Naive thymus-derived CD8-positive, alpha-beta T cell (primary cell): Measurements from ENCODE around the gene FAM181B. TPM values are rescaled to one million over a fixed set of nuclear protein-coding genes. Genes with fewer than 3 reads are reported as not detected.
A peak's percentile ranks its signal among the peaks of the same experiment; 100 is the strongest.

Source experiments
- ATAC-seq, 2 donors: fragments of 150-1000 bp; cut with Tn5 transposase in 1 of 2; sonication (Bioruptor Pico), chemical (Tn5 transposase) in 1 of 2; 1 replicate in 1 of 2; 2 replicates in 1 of 2; pipeline ENCODE4 v1.10.0; 2021; ENCODE audit warnings: mild to moderate bottlenecking in 2 of 2, moderate library complexity in 2 of 2
- POLR2A ChIA-PET: fragments of 350-600 bp; sonication (Branson Sonifier 250); formaldehyde crosslinking; loops from one replicate; lab custom pipeline; 2021; ENCODE audit warnings: antibody characterized with exemption; lab: Charles Lee
- DNase-seq, 10 donors: peaks; one replicate each; pipeline versions ENCODE4 v3.0.0 to v3.0.0-alpha.2; 2020 to 2022
- H3K27ac Mint-ChIP-seq, 10 donors: one replicate each; pipeline ENCODE4 v1.8.0; 2020 to 2022; ENCODE audit warnings: mild to moderate bottlenecking in 10 of 10, mixed read lengths in 10 of 10, moderate library complexity in 4 of 10, inconsistent platforms in 1 of 10
- H3K27me3 Mint-ChIP-seq, 5 donors: one replicate each; pipeline ENCODE4 v1.8.0; 2021 to 2022; ENCODE audit warnings: mixed read lengths in 5 of 5
- H3K36me3 Mint-ChIP-seq, 3 donors: one replicate each; pipeline ENCODE4 v1.8.0; 2020 to 2022; ENCODE audit warnings: mixed read lengths in 3 of 3, mild to moderate bottlenecking in 2 of 3, inconsistent platforms in 1 of 3
- H3K4me1 Mint-ChIP-seq, 4 donors: one replicate each; pipeline ENCODE4 v1.8.0; 2021 to 2022; ENCODE audit warnings: mixed read lengths in 4 of 4
- H3K4me3 Mint-ChIP-seq, 10 donors: one replicate each; pipeline ENCODE4 v1.8.0; 2020 to 2022; ENCODE audit warnings: mild to moderate bottlenecking in 10 of 10, mixed read lengths in 10 of 10, moderate library complexity in 6 of 10, inconsistent platforms in 1 of 10
- H3K9me3 Mint-ChIP-seq, 9 donors: one replicate each; pipeline ENCODE4 v1.8.0; 2020 to 2022; ENCODE audit warnings: mixed read lengths in 9 of 9, mild to moderate bottlenecking in 3 of 9, inconsistent platforms in 1 of 9, moderate library complexity in 1 of 9
- polyA plus RNA-seq, 3 donors: library from polyadenylated mRNA; unstranded; fragments of 300-500 nt; fragmentation: Illumina TruSeq; gene quantifications; one replicate each; pipeline ENCODE4 v1.2.3, GENCODE V29; 2021
- total RNA-seq, 8 experiments: library from RNA in 2 of 8; stranded (reverse) in 2 of 8; gene quantifications; one replicate each; pipeline ENCODE4 v1.2.3 and lab custom pipeline; 2021 to 2026

FAM181B gene
- total and polyA plus RNA-seq, 5 experiments from 2014 or later: not detected

DNA sequence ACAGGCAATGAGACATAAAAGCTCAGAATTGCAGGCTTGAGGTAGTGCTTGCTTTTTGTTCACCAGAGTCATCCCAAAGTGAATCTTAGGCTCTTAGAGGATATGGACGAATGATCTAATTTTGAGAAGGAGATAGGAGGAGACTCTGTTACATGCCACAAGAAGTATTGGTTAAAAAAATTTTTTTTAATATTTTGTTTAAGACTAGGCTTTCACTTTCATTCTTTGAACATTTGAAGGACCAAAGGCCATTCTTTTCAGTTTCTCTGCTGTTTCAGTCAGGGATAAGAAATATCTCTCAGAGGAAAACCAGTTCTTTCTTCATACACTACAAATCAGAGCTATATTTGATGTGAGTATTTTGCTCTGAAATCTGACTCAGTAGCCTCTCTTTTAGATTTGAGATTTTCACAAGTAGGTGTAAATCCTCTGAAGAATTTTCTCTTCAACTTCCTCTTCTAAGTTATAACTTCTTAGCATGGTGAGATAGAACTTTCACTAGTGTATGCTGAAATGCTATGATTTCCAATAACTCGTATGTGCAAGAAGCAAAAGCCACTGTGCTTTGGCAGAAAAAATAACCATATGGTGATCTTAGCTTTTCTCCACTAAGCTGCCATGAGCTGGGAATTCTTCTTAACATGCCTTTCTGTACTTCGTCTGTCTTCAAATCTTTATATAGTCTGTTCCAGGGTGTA, 24.1 kb upstream of the FAM181B start:
- POLR2A ChIA-PET: no interaction called here
- Mint-ChIP-seq H3K9me3 (peaks cover 0 to 2% (median 0%) of the 10 kb centered on the region in 9 donors), H3K4me1 (peaks cover 13 to 22% (median 20%) of the 10 kb centered on the region in 4 donors), H3K36me3 (no peaks in the 10 kb centered on the region), H3K27ac (peak overlapping the region in 6 of 10 donors; percentile 65 to 92 (median 82)), H3K27me3 (peaks cover 0 to 1% (median 0%) of the 10 kb centered on the region in 5 donors), H3K4me3 (peak overlapping the region in 8 of 10 donors; percentile 62 to 86 (median 76))
- DNase-seq: no peak
- ATAC-seq: no peak

DNA sequence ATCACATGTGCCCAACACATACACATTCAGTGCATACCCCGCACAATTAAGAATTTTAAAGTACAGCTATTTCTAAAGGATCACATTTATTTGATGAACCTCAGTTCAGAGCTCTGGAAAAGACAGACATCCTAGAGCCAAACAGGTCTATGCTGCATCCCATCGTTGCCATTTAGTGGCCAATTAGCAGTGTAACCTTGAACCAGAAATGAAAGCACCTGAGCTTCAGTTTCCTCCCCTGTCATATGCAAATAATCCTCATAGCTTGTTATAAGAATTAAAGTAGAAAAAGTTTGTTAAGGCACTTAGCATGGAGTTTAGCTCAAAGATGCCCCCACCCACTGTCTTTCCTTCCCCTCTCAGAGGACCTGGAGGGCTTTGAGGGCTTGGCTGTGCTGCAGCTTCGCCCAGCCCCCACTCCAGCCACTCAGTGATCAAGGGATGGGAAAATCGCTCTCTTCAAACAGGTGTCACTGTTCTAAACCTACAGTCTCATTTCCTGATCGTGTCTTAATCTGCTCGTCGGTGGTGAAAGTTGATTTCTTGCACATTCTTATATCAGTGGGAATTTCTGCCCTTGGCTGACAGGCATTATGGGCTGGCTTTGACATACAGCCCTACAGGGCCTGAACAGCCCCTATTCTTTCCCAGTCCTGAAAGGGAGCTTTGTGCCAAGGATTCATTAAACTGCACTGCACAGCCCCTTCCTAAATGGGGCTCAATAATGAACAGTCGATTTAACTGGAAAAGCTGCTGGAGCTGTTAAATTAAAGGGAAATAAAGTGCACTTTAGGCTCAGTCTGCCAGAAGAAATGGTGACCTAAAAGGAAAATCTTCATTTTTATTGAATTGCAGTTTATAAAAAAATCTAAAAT, 23.3 kb upstream of the FAM181B start:
- ATAC-seq (peak; percentile 39 to 63), DNase-seq (peak in 2 of 10 donors; percentile 18 to 20)
- Mint-ChIP-seq H3K9me3 (peaks cover 0 to 2% (median 0%) of the 10 kb centered on the region in 9 donors), H3K4me1 (peaks cover 16 to 23% (median 21%) of the 10 kb centered on the region in 4 donors), H3K4me3 (peak overlapping the region; percentile 15 to 86 (median 74)), H3K27me3 (peaks cover 0 to 1% (median 0%) of the 10 kb centered on the region in 5 donors), H3K27ac (peak overlapping the region in 8 of 10 donors; percentile 65 to 92 (median 80)), H3K36me3 (no peaks in the 10 kb centered on the region)
- POLR2A ChIA-PET: no interaction called here

DNA sequence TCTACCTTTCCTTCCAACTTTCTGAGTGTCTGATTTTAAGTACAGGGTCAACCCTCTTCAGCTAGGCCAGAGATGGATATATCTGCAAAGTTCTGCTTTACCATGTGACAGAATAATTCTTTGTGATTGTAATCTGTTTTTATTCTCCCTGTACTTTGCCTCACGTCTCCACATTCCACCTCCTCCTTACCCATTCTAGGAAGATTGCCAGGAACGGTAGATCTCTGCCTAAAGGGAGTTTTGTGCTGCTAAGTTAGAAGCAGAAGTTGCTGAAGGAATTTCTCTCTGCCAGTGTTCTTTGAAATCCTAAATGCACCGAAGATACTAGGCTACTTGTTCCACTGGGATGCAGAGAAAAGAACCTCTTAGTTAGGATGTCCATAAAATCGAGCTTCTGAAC, 20.7 kb upstream of the FAM181B start:
- Mint-ChIP-seq H3K9me3 (no peaks in the 10 kb centered on the region), H3K36me3 (no peaks in the 10 kb centered on the region), H3K4me3 (no peak overlapping the region), H3K27ac (no peak overlapping the region), H3K4me1 (peaks cover 32 to 44% (median 40%) of the 10 kb centered on the region in 4 donors), H3K27me3 (peaks cover 0 to 1% (median 0%) of the 10 kb centered on the region in 5 donors)
- ATAC-seq: no peak
- DNase-seq: no peak
- POLR2A ChIA-PET: no interaction called here

DNA sequence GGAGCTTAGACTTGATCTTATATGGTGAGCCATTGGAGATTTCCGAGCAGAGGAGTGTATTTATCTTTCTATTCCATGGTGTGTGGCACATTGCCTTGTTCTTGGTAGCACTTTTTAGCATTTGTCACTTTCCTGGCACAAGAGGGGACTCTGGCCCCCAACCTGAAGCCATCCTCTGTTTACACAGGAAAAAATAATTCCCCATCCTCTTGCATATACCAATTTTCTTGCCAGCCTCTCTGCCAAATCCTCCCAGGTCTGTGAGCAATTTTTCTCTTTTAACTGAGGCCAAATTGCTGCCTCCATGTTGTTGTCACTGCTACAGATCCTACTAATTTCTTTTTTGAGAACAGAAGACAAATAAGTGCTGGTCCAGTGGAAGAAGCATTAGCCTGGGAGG, 20.3 kb upstream of the FAM181B start:
- POLR2A ChIA-PET: no interaction called here

DNA sequence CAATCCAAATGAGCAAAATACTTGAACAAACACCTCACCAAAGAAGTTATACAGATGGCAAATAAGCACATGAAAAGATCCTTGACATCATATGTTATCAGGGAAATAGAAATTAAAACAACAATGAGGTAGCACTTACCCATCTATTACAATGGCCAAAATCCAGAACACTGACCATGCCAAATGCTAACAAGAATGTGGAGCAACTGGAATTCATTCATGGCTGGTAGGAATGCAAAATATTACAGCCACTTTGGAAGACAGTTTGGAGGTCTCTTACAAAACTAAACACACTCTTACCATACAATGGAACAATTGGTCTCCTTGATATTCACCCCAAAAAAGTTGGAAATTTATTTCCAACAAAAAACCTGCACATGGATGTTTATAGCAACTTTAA, 19.1 kb upstream of the FAM181B start:
- POLR2A ChIA-PET: no interaction called here
- ATAC-seq: no peak
- Mint-ChIP-seq H3K4me3 (no peak overlapping the region), H3K27me3 (peaks cover 0 to 1% (median 0%) of the 10 kb centered on the region in 5 donors), H3K4me1 (peaks cover 31 to 40% (median 36%) of the 10 kb centered on the region in 4 donors), H3K27ac (no peak overlapping the region), H3K36me3 (no peaks in the 10 kb centered on the region), H3K9me3 (no peaks in the 10 kb centered on the region)
- no peak for DNase-seq

More for the DNA sequence above, 20.3 kb upstream of the FAM181B start:
- Mint-ChIP-seq H3K27ac (peak overlapping the region in 1 of 10 donors; percentile 7), H3K27me3 (peaks cover 0 to 1% (median 0%) of the 10 kb centered on the region in 5 donors), H3K4me3 (no peak overlapping the region), H3K36me3 (no peaks in the 10 kb centered on the region), H3K9me3 (no peaks in the 10 kb centered on the region), H3K4me1 (peaks cover 30 to 44% (median 40%) of the 10 kb centered on the region in 4 donors)
- DNase-seq: no peak
- ATAC-seq: no peak

DNA sequence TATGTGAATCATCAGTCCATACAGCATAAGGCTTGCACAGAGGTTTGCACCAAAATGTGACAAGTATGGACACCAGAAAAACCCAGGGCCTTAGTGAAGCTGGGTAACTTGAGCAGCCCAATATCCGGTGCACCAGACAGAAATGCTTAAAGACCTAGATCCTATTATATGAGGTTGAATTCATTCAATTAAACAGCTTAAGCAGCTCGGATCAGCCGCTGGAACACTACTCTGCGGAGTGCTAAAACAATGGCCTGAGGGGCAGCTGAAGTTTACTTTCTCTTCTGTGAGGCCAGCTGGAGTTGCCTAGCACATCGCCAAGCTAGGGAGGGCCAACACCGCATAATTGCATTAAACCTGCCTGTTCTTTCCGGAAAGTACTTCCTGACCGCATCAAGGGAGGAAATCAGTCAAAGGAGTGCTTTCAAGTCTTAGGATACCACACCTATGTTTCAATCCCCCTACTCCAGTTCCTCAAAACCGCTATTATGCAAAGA, 17.0 kb upstream of the FAM181B start:
- peak overlapping the region in 9 of 10 donors; percentile 17 to 86 (median 51) for H3K27ac Mint-ChIP-seq
- no peaks in the 10 kb centered on the region for H3K36me3 Mint-ChIP-seq
- POLR2A ChIA-PET: interaction anchor here (1.0 kb wide), 1 partner anchor 17 kb away, joined by 3 read pairs; the partner anchor contains the start of gene FAM181B
- H3K4me3 Mint-ChIP-seq: peak overlapping the region; percentile 48 to 87 (median 79)
- H3K4me1 Mint-ChIP-seq: peaks cover 17 to 23% (median 22%) of the 10 kb centered on the region in 4 donors
- DNase-seq (peak in 5 of 10 donors; percentile 15 to 63 (median 32)), ATAC-seq (peak; percentile 85 to 89)
- no peaks in the 10 kb centered on the region for H3K9me3 Mint-ChIP-seq
- H3K27me3 Mint-ChIP-seq: peaks cover 0 to 1% (median 0%) of the 10 kb centered on the region in 5 donors

DNA sequence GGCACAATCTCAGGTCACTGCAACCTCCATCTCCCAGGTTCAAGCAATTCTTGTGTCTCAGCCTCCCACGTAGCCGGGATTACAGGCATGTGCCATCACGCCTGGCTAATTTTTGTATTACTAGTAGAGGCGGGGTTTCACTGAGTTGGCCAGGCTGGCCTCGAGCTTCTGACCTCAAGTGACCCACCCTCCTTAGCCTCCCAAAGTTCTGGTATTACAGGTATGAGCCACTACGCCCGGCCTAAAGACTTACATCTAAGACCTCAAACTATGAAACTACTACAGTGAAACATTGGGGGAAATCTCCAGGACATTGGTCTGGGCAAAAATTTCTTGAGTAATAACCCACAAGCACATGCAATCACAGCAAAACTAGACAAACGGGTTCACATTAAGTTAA, 13.8 kb upstream of the FAM181B start:
- DNase-seq (no peak), ATAC-seq (no peak)
- H3K4me1 Mint-ChIP-seq: peaks cover 17 to 22% (median 21%) of the 10 kb centered on the region in 4 donors
- no peaks in the 10 kb centered on the region for H3K9me3 Mint-ChIP-seq
- H3K4me3 Mint-ChIP-seq: no peak overlapping the region
- peaks cover 0 to 5% (median 0%) of the 10 kb centered on the region in 3 donors for H3K36me3 Mint-ChIP-seq
- no peak overlapping the region for H3K27ac Mint-ChIP-seq
- peaks cover 0 to 3% (median 0%) of the 10 kb centered on the region in 5 donors for H3K27me3 Mint-ChIP-seq
- POLR2A ChIA-PET: no interaction called here

DNA sequence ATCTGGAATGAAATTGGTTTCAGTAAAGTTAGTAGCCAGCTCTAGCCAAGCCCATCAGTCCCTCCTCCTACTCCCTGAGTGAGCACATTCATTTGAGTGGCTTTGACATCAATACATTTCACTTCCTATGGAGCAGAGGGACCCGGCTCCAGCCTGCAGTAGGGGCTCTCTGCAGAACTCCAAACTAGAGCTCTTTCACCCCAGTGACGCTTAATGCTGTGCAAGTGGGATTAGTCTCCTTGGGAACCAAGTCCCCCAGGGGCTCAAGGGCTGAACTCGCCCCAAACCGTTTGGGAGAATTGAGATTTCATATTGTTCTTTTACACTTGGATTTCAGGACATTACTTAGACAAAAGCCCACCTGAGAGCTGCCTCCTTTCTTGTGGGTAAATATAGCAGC, 4.4 kb upstream of the FAM181B start:
- no peak for DNase-seq
- no peak overlapping the region for H3K4me3 Mint-ChIP-seq
- H3K36me3 Mint-ChIP-seq: peaks cover 0 to 3% (median 0%) of the 10 kb centered on the region in 3 donors
- H3K4me1 Mint-ChIP-seq: peaks cover 2 to 8% (median 6%) of the 10 kb centered on the region in 4 donors
- POLR2A ChIA-PET: no interaction called here
- H3K9me3 Mint-ChIP-seq: no peaks in the 10 kb centered on the region
- ATAC-seq: no peak
- H3K27me3 Mint-ChIP-seq: peaks cover 0 to 45% (median 12%) of the 10 kb centered on the region in 5 donors
- no peak overlapping the region for H3K27ac Mint-ChIP-seq

DNA sequence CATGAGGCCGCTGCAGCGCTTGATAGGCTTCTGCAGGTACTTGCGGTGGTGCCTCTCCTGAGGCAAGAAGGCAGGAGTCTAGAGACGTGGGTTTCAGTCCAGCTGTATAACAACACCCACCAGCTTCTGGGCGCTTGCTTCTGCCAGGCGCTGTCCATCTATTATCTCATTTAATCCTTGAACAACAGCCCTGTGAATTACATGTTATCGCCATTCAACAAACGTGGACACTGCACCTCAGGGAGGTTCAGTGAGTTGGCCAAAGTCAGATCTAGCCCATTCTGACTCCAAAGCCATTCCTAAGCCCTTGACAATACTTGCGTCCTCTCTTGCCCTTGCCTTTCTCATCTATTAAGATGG, 436 bp upstream of the FAM181B start:
- Mint-ChIP-seq H3K9me3 (peaks cover 0 to 2% (median 0%) of the 10 kb centered on the region in 9 donors), H3K27ac (peak overlapping the region in 1 of 10 donors; percentile 6), H3K4me3 (peak overlapping the region; percentile 58 to 88 (median 76)), H3K27me3 (peaks cover 20 to 62% (median 36%) of the 10 kb centered on the region in 5 donors), H3K4me1 (peaks cover 9 to 25% (median 17%) of the 10 kb centered on the region in 4 donors), H3K36me3 (peaks cover 0 to 3% (median 0%) of the 10 kb centered on the region in 3 donors)
- DNase-seq (no peak), ATAC-seq (no peak)
- POLR2A ChIA-PET: interaction anchor here (1.1 kb wide), 1 partner anchor 17 kb away, joined by 3 read pairs; no protein-coding TSS in a partner anchor

DNA sequence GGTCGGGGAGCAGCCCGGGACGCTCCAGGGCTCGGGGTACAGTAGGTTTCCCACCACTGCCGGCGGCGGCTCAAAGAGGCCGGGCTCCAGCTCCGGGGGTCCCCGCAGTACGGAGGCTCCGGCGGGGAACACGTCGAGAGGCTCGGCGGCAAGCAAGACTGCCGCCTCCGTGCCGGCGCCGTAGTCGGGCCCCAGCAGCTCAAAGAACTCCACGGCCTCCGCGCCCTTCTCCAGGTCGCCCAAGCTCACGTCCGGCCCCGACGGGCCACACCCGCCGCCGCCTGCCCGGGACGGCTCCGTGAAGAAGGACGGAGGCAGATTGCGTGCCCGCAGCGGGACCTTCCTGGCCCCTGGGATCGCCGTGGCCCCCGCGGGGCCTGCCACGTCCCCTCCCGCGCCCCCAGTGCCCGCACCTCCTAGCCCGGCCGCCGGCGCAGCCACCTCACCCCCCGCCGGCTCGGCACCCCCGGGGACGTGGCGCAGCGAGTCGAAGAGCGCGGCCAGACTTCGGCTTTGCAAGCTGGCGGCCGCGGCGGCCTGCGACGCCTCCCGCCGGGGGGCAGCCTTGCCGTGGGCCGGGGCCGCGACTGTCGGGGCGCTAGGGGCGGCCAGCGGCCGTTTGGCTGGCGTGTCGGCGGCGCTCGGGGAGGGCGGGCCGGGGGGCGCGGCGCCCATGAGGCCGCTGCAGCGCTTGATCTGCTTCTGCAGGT, 775 bp downstream of the FAM181B start:
- Mint-ChIP-seq H3K27ac (no peak overlapping the region), H3K4me3 (peak overlapping the region; percentile 57 to 88 (median 72)), H3K9me3 (peaks cover 0 to 2% (median 0%) of the 10 kb centered on the region in 9 donors), H3K36me3 (peaks cover 0 to 3% (median 3%) of the 10 kb centered on the region in 3 donors), H3K4me1 (peaks cover 9 to 25% (median 17%) of the 10 kb centered on the region in 4 donors), H3K27me3 (peaks cover 25 to 66% (median 46%) of the 10 kb centered on the region in 5 donors)
- ATAC-seq: peak; percentile 37 to 48
- POLR2A ChIA-PET: interaction anchor here (1.1 kb wide), 1 partner anchor 18 kb away, joined by 3 read pairs; no protein-coding TSS in a partner anchor
- peak in 4 of 10 donors; percentile 14 to 28 (median 22) for DNase-seq

DNA sequence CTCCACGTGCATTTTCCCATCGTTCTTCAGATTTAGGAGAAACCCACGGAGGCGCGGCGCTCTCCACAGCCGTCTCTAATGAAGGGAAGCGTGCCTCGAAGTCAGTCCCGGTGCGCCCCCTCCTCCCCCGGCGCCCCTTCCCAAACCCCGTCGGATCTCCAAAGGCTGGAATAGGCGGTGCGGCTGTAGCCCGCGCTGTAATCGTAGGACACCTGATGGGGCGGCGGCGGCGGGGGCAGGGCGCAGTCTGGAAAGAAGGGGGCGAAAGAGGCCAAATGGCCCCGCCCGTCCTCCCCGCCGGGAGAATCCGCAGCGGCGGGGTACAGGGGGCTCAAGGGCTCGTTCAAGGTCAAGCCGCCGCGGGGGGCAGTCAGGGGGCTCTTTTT, 1.3 kb downstream of the FAM181B start:
- ATAC-seq (no peak), DNase-seq (peak in 1 of 10 donors; percentile 10)
- peak overlapping the region; percentile 9 to 79 (median 60) for H3K4me3 Mint-ChIP-seq
- H3K27me3 Mint-ChIP-seq: peaks cover 25 to 69% (median 50%) of the 10 kb centered on the region in 5 donors
- POLR2A ChIA-PET: no interaction called here
- H3K4me1 Mint-ChIP-seq: peaks cover 9 to 25% (median 17%) of the 10 kb centered on the region in 4 donors
- peaks cover 0 to 2% (median 0%) of the 10 kb centered on the region in 9 donors for H3K9me3 Mint-ChIP-seq
- no peak overlapping the region for H3K27ac Mint-ChIP-seq
- peaks cover 0 to 4% (median 3%) of the 10 kb centered on the region in 3 donors for H3K36me3 Mint-ChIP-seq
